Measurements from ENCODE around the gene RNASE8.

The RNASE8 gene

DNA sequence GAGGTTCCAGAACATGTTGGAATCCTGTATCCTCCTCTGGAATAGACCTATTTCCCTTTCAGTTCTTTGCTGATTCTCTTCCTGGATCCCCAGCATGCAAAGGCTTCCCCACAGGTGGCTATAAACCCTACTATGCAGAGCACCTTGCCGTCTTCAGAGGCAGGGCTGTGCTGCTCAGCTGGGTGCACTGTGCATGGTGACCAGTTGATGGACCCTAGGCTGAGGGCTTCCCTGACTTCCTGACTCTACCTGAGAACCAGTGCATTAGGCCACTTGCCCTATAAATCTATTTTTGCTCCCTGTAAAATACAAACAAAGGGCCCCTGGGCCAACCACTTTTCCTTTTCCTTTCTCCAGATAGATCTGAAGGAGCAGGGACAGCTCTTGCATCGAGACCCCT lies 26.8 kb downstream of the RNASE8 start:
- no peaks in the 10 kb centered on the region for H3K27me3 ChIP-seq (ENCODE audit: control insufficient read depth in 2 of 2, insufficient read depth in 2 of 2, low read length in 2 of 2)
- no peaks in the 10 kb centered on the region for H3K9me3 ChIP-seq (ENCODE audit: control insufficient read depth in 2 of 2, low read length in 2 of 2)
- peaks cover 63 to 70% of the 10 kb centered on the region in 2 donors for H3K36me3 ChIP-seq (ENCODE audit: control insufficient read depth in 2 of 2, insufficient read depth in 2 of 2, low read length in 2 of 2)
- H3K4me1 ChIP-seq (ENCODE audit: control insufficient read depth in 2 of 2, insufficient read depth in 2 of 2, low read length in 2 of 2): peaks cover under 1 to 7% of the 10 kb centered on the region in 2 donors
- no peak overlapping the region for H3K4me3 ChIP-seq (ENCODE audit: low read length in 2 of 2)
- H3K27ac ChIP-seq (ENCODE audit: low read depth in 2 of 2, low read length in 2 of 2): no peak overlapping the region
- no peak overlapping the region for H3K9ac ChIP-seq (ENCODE audit: low read depth in 1 of 2, low read length in 2 of 2)

DNA sequence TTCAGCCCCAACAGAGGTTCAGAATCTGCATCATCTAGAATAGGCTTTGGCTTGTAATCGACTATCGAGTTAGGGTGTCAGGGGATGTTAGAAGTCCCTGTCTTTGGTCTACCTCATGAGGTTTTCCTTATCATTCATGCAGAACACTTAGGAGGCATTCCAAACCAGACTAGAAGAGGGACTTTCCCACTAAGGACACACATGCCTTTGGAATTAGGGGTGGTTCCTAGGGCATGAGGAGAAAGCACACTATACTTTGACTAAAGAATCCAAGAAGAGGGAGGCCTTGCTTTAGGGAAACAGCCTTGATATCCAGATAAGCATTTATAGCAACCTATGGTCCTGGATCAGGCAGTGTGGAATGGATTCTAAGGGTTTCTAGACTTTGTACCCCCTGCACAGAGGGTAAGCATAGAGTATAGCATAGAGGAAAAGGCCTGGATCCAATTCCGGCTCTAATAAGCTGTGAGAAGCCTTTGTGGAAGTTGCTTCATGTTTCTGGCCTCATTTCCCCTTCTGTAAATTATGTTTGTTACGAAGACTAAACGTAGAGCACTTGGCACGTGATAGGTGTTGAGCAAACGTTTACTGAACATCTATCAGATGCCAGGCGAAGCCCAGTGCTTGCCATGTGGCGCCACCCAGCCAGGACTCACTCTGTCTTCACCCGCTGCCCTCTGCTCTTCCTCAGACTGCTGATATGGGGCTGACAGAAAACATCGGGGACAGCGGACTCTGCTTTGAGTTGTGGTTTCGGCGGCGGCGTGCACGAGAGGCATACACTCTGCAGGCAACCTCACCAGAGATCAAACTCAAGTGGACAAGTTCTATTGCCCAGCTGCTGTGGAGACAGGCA lies 27.6 kb downstream of the RNASE8 start:
- no peaks in the 10 kb centered on the region for H3K9me3 ChIP-seq (ENCODE audit: control insufficient read depth in 2 of 2, low read length in 2 of 2)
- no peak overlapping the region for H3K27ac ChIP-seq (ENCODE audit: low read depth in 2 of 2, low read length in 2 of 2)
- H3K4me1 ChIP-seq (ENCODE audit: control insufficient read depth in 2 of 2, insufficient read depth in 2 of 2, low read length in 2 of 2): peaks cover 6 to 15% of the 10 kb centered on the region in 2 donors
- no peak overlapping the region for H3K4me3 ChIP-seq (ENCODE audit: low read length in 2 of 2)
- H3K9ac ChIP-seq (ENCODE audit: low read depth in 1 of 2, low read length in 2 of 2): no peak overlapping the region
- peaks cover 59 to 62% of the 10 kb centered on the region in 2 donors for H3K36me3 ChIP-seq (ENCODE audit: control insufficient read depth in 2 of 2, insufficient read depth in 2 of 2, low read length in 2 of 2)
- no peaks in the 10 kb centered on the region for H3K27me3 ChIP-seq (ENCODE audit: control insufficient read depth in 2 of 2, insufficient read depth in 2 of 2, low read length in 2 of 2)

DNA sequence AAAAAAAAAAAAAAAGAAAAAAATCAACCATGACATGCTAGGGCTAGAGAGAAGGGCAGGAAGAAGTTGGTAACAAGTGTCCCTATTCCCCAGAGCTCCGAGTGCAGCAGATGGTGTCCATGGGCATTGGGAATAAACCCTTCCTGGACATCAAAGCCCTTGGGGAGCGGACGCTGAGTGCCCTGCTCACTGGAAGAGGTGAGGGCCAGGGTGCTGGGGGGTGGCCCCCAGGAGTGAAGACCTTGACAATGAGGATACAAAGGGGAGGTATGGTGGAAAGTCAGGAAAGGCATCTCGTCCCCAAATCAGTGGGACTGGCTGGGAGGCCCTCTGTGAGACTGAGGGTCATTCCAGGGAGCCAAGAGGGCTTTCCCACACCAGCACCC lies 29.3 kb downstream of the RNASE8 start:
- H3K4me3 ChIP-seq (ENCODE audit: low read length in 2 of 2): no peak overlapping the region
- no peak overlapping the region for H3K27ac ChIP-seq (ENCODE audit: low read depth in 2 of 2, low read length in 2 of 2)
- H3K9me3 ChIP-seq (ENCODE audit: control insufficient read depth in 2 of 2, low read length in 2 of 2): no peaks in the 10 kb centered on the region
- H3K9ac ChIP-seq (ENCODE audit: low read depth in 1 of 2, low read length in 2 of 2): no peak overlapping the region
- H3K27me3 ChIP-seq (ENCODE audit: control insufficient read depth in 2 of 2, insufficient read depth in 2 of 2, low read length in 2 of 2): no peaks in the 10 kb centered on the region
- peaks cover 52 to 62% of the 10 kb centered on the region in 2 donors for H3K36me3 ChIP-seq (ENCODE audit: control insufficient read depth in 2 of 2, insufficient read depth in 2 of 2, low read length in 2 of 2)
- H3K4me1 ChIP-seq (ENCODE audit: control insufficient read depth in 2 of 2, insufficient read depth in 2 of 2, low read length in 2 of 2): peaks cover 6 to 15% of the 10 kb centered on the region in 2 donors

DNA sequence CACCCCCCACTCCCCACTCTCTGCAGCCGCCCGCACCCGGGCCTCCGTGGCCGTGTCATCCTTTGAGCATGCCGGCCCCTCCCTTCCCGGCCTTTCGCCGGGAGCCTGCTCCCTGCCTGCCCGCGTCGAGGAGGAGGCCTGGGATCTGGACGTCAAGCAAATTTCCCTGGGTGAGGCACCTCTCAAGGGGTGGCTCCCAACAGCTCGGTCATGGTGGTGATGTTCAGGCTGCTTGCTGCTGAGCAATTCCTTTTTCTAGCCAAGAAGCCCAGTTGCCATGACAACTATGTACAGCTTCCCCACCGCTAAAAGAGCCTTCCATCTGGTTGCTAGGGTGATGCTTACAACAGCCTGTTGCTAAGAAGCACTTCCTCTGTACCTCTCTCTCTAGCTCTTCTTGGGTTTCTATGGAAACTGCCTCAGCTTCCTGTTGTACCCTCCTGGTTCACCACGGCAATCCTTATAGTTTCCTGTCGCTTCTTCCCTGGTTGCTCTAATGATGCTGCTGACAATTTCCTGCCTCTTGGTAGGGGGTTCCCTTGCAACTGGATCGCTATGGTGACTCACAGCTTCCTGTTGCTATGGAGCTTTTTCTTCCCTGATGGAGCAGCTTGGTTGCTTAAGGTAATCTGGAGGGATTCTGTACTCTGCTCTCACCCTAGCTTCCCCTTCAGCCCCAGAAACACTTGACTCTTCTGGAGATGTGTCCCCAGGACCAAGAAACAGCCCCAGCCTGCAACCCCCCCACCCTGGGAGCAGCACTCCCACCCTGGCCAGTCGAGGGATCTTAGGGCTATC lies 29.9 kb downstream of the RNASE8 start:
- Histone ChIP-seq H3K27ac (ENCODE audit: low read depth in 2 of 2, low read length in 2 of 2) (no peak overlapping the region), H3K36me3 (ENCODE audit: control insufficient read depth in 2 of 2, insufficient read depth in 2 of 2, low read length in 2 of 2) (peaks cover 46 to 57% of the 10 kb centered on the region in 2 donors), H3K9ac (ENCODE audit: low read depth in 1 of 2, low read length in 2 of 2) (no peak overlapping the region), H3K27me3 (ENCODE audit: control insufficient read depth in 2 of 2, insufficient read depth in 2 of 2, low read length in 2 of 2) (no peaks in the 10 kb centered on the region), H3K4me3 (ENCODE audit: low read length in 2 of 2) (no peak overlapping the region), H3K4me1 (ENCODE audit: control insufficient read depth in 2 of 2, insufficient read depth in 2 of 2, low read length in 2 of 2) (peaks cover 6 to 18% of the 10 kb centered on the region in 2 donors), H3K9me3 (ENCODE audit: control insufficient read depth in 2 of 2, low read length in 2 of 2) (no peaks in the 10 kb centered on the region)

DNA sequence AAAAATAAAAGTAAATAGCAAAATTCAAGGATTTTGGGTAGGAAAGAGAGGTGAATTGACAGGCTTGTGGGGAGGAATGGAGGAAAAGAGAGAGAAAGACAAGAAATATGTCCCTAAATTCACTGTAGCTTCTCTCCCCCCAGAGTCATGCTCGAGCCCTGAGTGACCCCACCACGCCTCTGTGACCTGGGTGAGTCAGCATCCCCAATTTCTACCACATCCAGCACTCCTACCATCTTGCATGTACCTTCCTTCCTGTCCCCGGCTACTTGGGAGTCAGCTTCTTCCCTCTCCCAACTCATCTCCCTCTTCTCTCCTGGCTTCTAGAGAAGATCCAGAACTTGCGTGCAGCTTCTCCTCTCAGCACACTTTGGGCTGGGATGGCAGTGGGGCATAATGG lies 31.1 kb downstream of the RNASE8 start:
- no peak overlapping the region for H3K4me3 ChIP-seq (ENCODE audit: low read length in 2 of 2)
- H3K9me3 ChIP-seq (ENCODE audit: control insufficient read depth in 2 of 2, low read length in 2 of 2): no peaks in the 10 kb centered on the region
- no peak overlapping the region for H3K9ac ChIP-seq (ENCODE audit: low read depth in 1 of 2, low read length in 2 of 2)
- H3K27me3 ChIP-seq (ENCODE audit: control insufficient read depth in 2 of 2, insufficient read depth in 2 of 2, low read length in 2 of 2): no peaks in the 10 kb centered on the region
- H3K27ac ChIP-seq (ENCODE audit: low read depth in 2 of 2, low read length in 2 of 2): peak overlapping the region; percentile 25 to 32
- peaks cover 6 to 18% of the 10 kb centered on the region in 2 donors for H3K4me1 ChIP-seq (ENCODE audit: control insufficient read depth in 2 of 2, insufficient read depth in 2 of 2, low read length in 2 of 2)
- peaks cover 40 to 52% of the 10 kb centered on the region in 2 donors for H3K36me3 ChIP-seq (ENCODE audit: control insufficient read depth in 2 of 2, insufficient read depth in 2 of 2, low read length in 2 of 2)

DNA sequence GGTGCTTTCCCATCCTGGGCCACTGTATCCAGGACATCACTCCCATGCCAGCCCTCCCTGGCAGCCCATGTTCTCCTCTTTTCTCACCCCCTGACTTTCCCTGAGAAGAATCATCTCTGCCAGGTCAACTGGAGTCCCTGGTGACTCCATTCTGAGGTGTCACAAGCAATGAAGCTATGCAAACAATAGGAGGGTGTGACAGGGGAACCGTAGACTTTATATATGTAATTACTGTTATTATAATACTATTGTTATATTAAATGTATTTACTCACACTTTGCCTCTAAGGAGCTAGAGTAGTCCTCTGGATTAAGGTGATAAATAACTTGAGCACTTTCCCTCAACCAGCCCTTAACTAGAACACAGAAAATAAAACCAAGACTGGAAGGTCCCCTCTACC lies 31.6 kb downstream of the RNASE8 start:
- peaks cover 36 to 48% of the 10 kb centered on the region in 2 donors for H3K36me3 ChIP-seq (ENCODE audit: control insufficient read depth in 2 of 2, insufficient read depth in 2 of 2, low read length in 2 of 2)
- H3K9me3 ChIP-seq (ENCODE audit: control insufficient read depth in 2 of 2, low read length in 2 of 2): no peaks in the 10 kb centered on the region
- H3K27ac ChIP-seq (ENCODE audit: low read depth in 2 of 2, low read length in 2 of 2): peak overlapping the region; percentile 40 to 58

DNA sequence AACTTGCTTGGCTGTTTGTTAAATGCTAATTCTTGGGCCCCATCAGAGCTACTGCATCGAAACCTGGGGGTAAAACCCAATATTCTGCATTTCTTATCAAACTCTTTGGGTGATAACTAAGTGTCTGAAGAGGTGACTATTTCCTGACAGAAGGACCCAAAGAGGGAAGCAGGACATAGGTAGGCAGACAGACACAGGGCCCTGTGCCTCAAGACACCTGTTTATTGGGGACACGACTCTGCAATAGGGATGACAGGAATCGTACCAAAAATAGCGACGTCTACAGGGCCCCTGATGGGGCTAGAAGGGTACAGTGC lies 32.2 kb downstream of the RNASE8 start:
- H3K9ac ChIP-seq (ENCODE audit: low read depth in 1 of 2, low read length in 2 of 2): peak overlapping the region in 1 of 2 donors; percentile 14

More for the DNA sequence above, 31.6 kb downstream of the RNASE8 start:
- H3K27me3 ChIP-seq (ENCODE audit: control insufficient read depth in 2 of 2, insufficient read depth in 2 of 2, low read length in 2 of 2): no peaks in the 10 kb centered on the region
- H3K4me1 ChIP-seq (ENCODE audit: control insufficient read depth in 2 of 2, insufficient read depth in 2 of 2, low read length in 2 of 2): peaks cover 6 to 21% of the 10 kb centered on the region in 2 donors
- H3K4me3 ChIP-seq (ENCODE audit: low read length in 2 of 2): no peak overlapping the region
- no peak overlapping the region for H3K9ac ChIP-seq (ENCODE audit: low read depth in 1 of 2, low read length in 2 of 2)

DNA sequence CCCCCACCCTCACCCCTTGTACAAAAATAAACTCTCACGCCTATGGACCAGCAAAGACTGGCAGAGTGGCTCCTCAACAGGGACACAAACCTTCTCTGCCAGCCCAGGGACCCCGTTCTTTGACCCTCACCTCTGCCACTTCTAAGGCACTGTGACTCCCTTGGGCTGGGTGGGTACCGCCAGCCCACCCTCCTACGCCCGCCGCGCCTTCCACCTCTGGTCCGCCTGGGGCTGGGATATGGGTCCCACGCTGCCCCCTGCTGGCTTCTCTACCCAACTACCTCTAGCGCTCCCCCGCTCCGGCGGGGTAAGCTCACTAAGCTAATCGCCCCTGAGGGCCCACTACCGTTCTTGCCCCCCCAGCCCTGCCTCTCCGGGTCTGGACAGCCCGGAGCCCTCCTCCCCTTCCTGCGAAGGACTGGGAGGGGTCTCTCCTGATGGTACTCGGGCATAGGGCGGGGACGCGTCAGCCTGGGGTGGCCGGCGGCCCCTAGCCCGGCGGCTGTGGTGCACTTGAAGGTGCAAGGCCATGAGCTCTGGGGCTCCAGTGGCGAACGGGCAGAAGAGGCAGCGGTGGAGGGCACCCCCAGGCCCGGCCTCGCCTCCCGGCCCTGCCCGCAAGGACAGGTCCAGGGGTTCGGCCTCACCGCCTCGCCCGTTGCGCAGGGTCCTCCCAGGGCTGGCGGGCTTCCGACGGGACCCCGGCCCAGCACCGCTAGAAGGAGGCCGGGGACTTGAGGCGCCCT lies 32.7 kb downstream of the RNASE8 start:
- Histone ChIP-seq H3K4me3 (ENCODE audit: low read length in 2 of 2) (no peak overlapping the region), H3K27me3 (ENCODE audit: control insufficient read depth in 2 of 2, insufficient read depth in 2 of 2, low read length in 2 of 2) (no peaks in the 10 kb centered on the region), H3K4me1 (ENCODE audit: control insufficient read depth in 2 of 2, insufficient read depth in 2 of 2, low read length in 2 of 2) (peaks cover 6 to 22% of the 10 kb centered on the region in 2 donors), H3K9me3 (ENCODE audit: control insufficient read depth in 2 of 2, low read length in 2 of 2) (no peaks in the 10 kb centered on the region), H3K36me3 (ENCODE audit: control insufficient read depth in 2 of 2, insufficient read depth in 2 of 2, low read length in 2 of 2) (peaks cover 27 to 39% of the 10 kb centered on the region in 2 donors), H3K9ac (ENCODE audit: low read depth in 1 of 2, low read length in 2 of 2) (no peak overlapping the region), H3K27ac (ENCODE audit: low read depth in 2 of 2, low read length in 2 of 2) (peak overlapping the region in 1 of 2 donors; percentile 58)

More for the DNA sequence above, 32.2 kb downstream of the RNASE8 start:
- Histone ChIP-seq H3K9me3 (ENCODE audit: control insufficient read depth in 2 of 2, low read length in 2 of 2) (no peaks in the 10 kb centered on the region), H3K27ac (ENCODE audit: low read depth in 2 of 2, low read length in 2 of 2) (peak overlapping the region; percentile 40 to 58), H3K27me3 (ENCODE audit: control insufficient read depth in 2 of 2, insufficient read depth in 2 of 2, low read length in 2 of 2) (no peaks in the 10 kb centered on the region), H3K36me3 (ENCODE audit: control insufficient read depth in 2 of 2, insufficient read depth in 2 of 2, low read length in 2 of 2) (peaks cover 31 to 42% of the 10 kb centered on the region in 2 donors), H3K4me3 (ENCODE audit: low read length in 2 of 2) (no peak overlapping the region), H3K4me1 (ENCODE audit: control insufficient read depth in 2 of 2, insufficient read depth in 2 of 2, low read length in 2 of 2) (peaks cover 6 to 22% of the 10 kb centered on the region in 2 donors)

DNA sequence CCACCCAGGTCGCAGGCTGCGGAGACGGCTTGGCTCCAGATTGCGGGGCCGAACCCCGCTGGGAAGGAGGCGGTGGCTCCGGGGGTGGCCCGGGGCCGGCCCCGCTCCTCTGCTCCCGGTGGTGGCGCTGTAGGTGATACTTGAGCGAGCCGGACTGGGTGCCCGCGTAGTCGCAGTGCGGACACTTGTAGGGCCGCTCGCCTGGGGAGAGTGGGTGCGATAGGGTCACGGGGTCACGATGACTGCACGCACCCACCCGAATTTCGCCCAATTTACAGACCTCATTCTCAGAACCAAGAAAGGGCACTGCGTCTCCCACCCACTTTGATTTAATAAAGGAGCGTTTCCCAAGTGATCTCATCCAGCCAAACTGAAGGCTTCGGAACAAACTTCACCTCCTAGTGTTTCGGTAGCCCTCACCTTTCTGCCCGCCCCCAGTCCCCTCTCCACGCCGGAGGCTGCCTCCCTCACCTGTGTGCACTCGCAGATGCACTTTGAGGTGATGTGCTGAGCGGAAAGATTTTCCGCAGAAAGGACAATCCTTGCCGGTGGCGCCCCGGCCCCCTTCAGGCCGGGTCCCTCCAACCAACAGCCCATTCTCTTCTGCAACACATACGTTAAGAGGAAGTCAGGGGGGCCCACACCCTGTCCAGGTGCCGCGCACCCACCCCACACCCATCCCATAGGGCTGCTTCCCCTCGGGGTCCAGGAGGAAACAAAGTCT lies 33.5 kb downstream of the RNASE8 start:
- Histone ChIP-seq H3K27me3 (ENCODE audit: control insufficient read depth in 2 of 2, insufficient read depth in 2 of 2, low read length in 2 of 2) (no peaks in the 10 kb centered on the region), H3K4me1 (ENCODE audit: control insufficient read depth in 2 of 2, insufficient read depth in 2 of 2, low read length in 2 of 2) (peaks cover 6 to 22% of the 10 kb centered on the region in 2 donors), H3K27ac (ENCODE audit: low read depth in 2 of 2, low read length in 2 of 2) (no peak overlapping the region), H3K4me3 (ENCODE audit: low read length in 2 of 2) (no peak overlapping the region), H3K36me3 (ENCODE audit: control insufficient read depth in 2 of 2, insufficient read depth in 2 of 2, low read length in 2 of 2) (peaks cover 21 to 33% of the 10 kb centered on the region in 2 donors), H3K9ac (ENCODE audit: low read depth in 1 of 2, low read length in 2 of 2) (no peak overlapping the region), H3K9me3 (ENCODE audit: control insufficient read depth in 2 of 2, low read length in 2 of 2) (no peaks in the 10 kb centered on the region)

All from mucosa of rectum (tissue), 2 donors.